ENCODE results near the gene ARHGAP32. TPM values are rescaled to one million over a fixed set of nuclear protein-coding genes. Genes with fewer than 3 reads are reported as not detected.

ARHGAP32 gene
- total and polyA plus RNA-seq, 2 donors from 2014 or later, result 2.1 to 30.8 TPM

- intact Hi-C loops (cut with DNase I), result no loop called here
- Histone ChIP-seq H3K27me3 (ENCODE audit: control insufficient read depth, insufficient read depth, low read length) (no peaks in the 10 kb centered on the region), H3K9ac (ENCODE audit: low read length in 3 of 3) (no peak overlapping the region), H3K4me3 (ENCODE audit: low read length in 3 of 3) (no peak overlapping the region), H3K27ac (ENCODE audit: low read depth in 2 of 2, low read length in 2 of 2) (no peak overlapping the region), H3K36me3 (ENCODE audit: control insufficient read depth in 2 of 3, insufficient read depth in 3 of 3, low read length in 3 of 3) (no peaks in the 10 kb centered on the region), H3K9me3 (ENCODE audit: control insufficient read depth in 2 of 3, insufficient read depth in 1 of 3, low read length in 3 of 3) (no peaks in the 10 kb centered on the region), H3K4me1 (ENCODE audit: control insufficient read depth in 2 of 3, insufficient read depth in 2 of 3, low read depth in 1 of 3, low read length in 3 of 3) (peaks cover 0 to 4% (median 0%) of the 10 kb centered on the region in 3 donors)
- FAIRE-seq (no peak), DNase-seq (no peak)
- TF ChIP-seq CTCF (IDR thresholded peaks at IDR 0.05; ENCODE audit: borderline replicate concordance, extremely low read depth, insufficient read depth), result no peak
Measured at GRCh38 chr11:129214710-129215295, 22.7 kb upstream of the ARHGAP32 start.

- Histone ChIP-seq H3K36me3 (ENCODE audit: control insufficient read depth in 2 of 3, insufficient read depth in 3 of 3, low read length in 3 of 3) (no peaks in the 10 kb centered on the region), H3K9me3 (ENCODE audit: control insufficient read depth in 2 of 3, insufficient read depth in 1 of 3, low read length in 3 of 3) (no peaks in the 10 kb centered on the region), H3K9ac (ENCODE audit: low read length in 3 of 3) (no peak overlapping the region), H3K4me1 (ENCODE audit: control insufficient read depth in 2 of 3, insufficient read depth in 2 of 3, low read depth in 1 of 3, low read length in 3 of 3) (peaks cover 0 to 6% (median 0%) of the 10 kb centered on the region in 3 donors), H3K4me3 (ENCODE audit: low read length in 3 of 3) (no peak overlapping the region), H3K27me3 (ENCODE audit: control insufficient read depth, insufficient read depth, low read length) (no peaks in the 10 kb centered on the region), H3K27ac (ENCODE audit: low read depth in 2 of 2, low read length in 2 of 2) (no peak overlapping the region)
- FAIRE-seq (no peak), DNase-seq (no peak)
- TF ChIP-seq CTCF (IDR thresholded peaks at IDR 0.05; ENCODE audit: borderline replicate concordance, extremely low read depth, insufficient read depth), result no peak
- intact Hi-C loops (cut with DNase I), result no loop called here
Measured at GRCh38 chr11:129213261-129213660, 21.1 kb upstream of the ARHGAP32 start.

GRCh38 chr11:129211397-129211796 lies 19.3 kb upstream of the ARHGAP32 start:
- Histone ChIP-seq H3K27me3 (ENCODE audit: control insufficient read depth, insufficient read depth, low read length) (no peaks in the 10 kb centered on the region), H3K36me3 (ENCODE audit: control insufficient read depth in 2 of 3, insufficient read depth in 3 of 3, low read length in 3 of 3) (no peaks in the 10 kb centered on the region), H3K9me3 (ENCODE audit: control insufficient read depth in 2 of 3, insufficient read depth in 1 of 3, low read length in 3 of 3) (no peaks in the 10 kb centered on the region), H3K27ac (ENCODE audit: low read depth in 2 of 2, low read length in 2 of 2) (no peak overlapping the region), H3K4me1 (ENCODE audit: control insufficient read depth in 2 of 3, insufficient read depth in 2 of 3, low read depth in 1 of 3, low read length in 3 of 3) (peaks cover 0 to 6% (median 0%) of the 10 kb centered on the region in 3 donors), H3K9ac (ENCODE audit: low read length in 3 of 3) (no peak overlapping the region), H3K4me3 (ENCODE audit: low read length in 3 of 3) (no peak overlapping the region)
- intact Hi-C loops (cut with DNase I), result no loop called here
- DNase-seq (no peak), FAIRE-seq (no peak)
- no peak for TF ChIP-seq CTCF (IDR thresholded peaks at IDR 0.05; ENCODE audit: borderline replicate concordance, extremely low read depth, insufficient read depth)

GRCh38 chr11:129210831-129211181 lies 18.7 kb upstream of the ARHGAP32 start:
- H3K4me1 ChIP-seq (ENCODE audit: control insufficient read depth in 2 of 3, insufficient read depth in 2 of 3, low read depth in 1 of 3, low read length in 3 of 3), result peaks cover 0 to 6% (median 0%) of the 10 kb centered on the region in 3 donors
- TF ChIP-seq CTCF (IDR thresholded peaks at IDR 0.05; ENCODE audit: borderline replicate concordance, extremely low read depth, insufficient read depth), result no peak
- H3K27me3 ChIP-seq (ENCODE audit: control insufficient read depth, insufficient read depth, low read length), result no peaks in the 10 kb centered on the region
- H3K9me3 ChIP-seq (ENCODE audit: control insufficient read depth in 2 of 3, insufficient read depth in 1 of 3, low read length in 3 of 3), result no peaks in the 10 kb centered on the region
- H3K9ac ChIP-seq (ENCODE audit: low read length in 3 of 3), result no peak overlapping the region
- no peak overlapping the region for H3K27ac ChIP-seq (ENCODE audit: low read depth in 2 of 2, low read length in 2 of 2)
- H3K4me3 ChIP-seq (ENCODE audit: low read length in 3 of 3), result no peak overlapping the region
- no peaks in the 10 kb centered on the region for H3K36me3 ChIP-seq (ENCODE audit: control insufficient read depth in 2 of 3, insufficient read depth in 3 of 3, low read length in 3 of 3)
- no peak for DNase-seq
- intact Hi-C loops (cut with DNase I), result no loop called here
- FAIRE-seq, result no peak
